ENCODE measurements around the gene GNG10.
"Not testable (repeated sequence)": the region's sequence is repeated elsewhere in the genome, so short reads cannot be mapped to it uniquely, and the experiment has no call there.

GNG10 gene

GRCh38 chr9:111661150-111661801 is at the start of gene GNG10:
GNG10 (plus strand) TSS chr9:111661605; CDS start chr9:111661635, 30 bp downstream.
- FAIRE-seq, result no peak

GRCh38 chr9:111613436-111614040 is 47.9 kb upstream of the GNG10 start:
- FAIRE-seq, result no peak

More at GRCh38 chr9:111661150-111661801, at the start of gene GNG10:
- peak; percentile 64 for DNase-seq (ENCODE audit: insufficient read length, low spot score)

GRCh38 chr9:111615928-111616327 is 45.5 kb upstream of the GNG10 start:
- FAIRE-seq (no peak), DNase-seq (ENCODE audit: insufficient read length, low spot score) (no peak)

More at GRCh38 chr9:111613436-111614040, 47.9 kb upstream of the GNG10 start:
- no peak for DNase-seq (ENCODE audit: insufficient read length, low spot score)

GRCh38 chr9:111617349-111617748 is 44.1 kb upstream of the GNG10 start:
- not testable (repeated sequence) for DNase-seq (ENCODE audit: insufficient read length, low spot score); FAIRE-seq

DNA sequence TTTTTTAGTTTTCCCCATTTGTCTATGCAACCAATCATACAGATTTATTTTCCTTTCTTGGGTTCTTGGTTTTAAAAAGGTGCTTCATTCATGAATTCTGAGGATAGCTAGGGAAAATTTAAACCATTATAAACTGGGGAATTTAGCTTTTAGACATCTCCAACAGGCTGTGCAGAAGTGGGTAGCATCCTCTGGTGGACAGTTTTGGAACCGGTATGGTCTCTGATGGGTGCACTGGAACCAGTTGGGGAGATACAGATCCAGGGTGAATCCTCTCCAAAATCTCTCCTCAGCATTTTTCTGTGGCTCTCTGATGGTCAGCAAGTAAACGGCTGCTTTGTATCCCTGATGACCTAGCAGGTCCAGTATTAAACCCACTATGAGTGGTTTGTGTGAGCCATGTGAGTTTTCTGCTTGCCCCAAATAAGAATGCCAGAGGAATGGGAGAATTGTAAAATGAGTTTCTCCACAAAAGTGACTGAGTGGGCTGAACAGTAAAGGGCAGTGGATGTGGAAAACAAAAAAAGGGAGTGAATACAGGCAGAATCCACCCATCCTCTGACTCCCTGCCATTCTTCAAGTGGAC is 39.4 kb upstream of the GNG10 start:
- no peak for FAIRE-seq
- no peak for DNase-seq (ENCODE audit: insufficient read length, low spot score)

GRCh38 chr9:111622626-111623025 is 38.8 kb upstream of the GNG10 start:
- no peak for FAIRE-seq
- DNase-seq (ENCODE audit: insufficient read length, low spot score), result peak; percentile 53

DNA sequence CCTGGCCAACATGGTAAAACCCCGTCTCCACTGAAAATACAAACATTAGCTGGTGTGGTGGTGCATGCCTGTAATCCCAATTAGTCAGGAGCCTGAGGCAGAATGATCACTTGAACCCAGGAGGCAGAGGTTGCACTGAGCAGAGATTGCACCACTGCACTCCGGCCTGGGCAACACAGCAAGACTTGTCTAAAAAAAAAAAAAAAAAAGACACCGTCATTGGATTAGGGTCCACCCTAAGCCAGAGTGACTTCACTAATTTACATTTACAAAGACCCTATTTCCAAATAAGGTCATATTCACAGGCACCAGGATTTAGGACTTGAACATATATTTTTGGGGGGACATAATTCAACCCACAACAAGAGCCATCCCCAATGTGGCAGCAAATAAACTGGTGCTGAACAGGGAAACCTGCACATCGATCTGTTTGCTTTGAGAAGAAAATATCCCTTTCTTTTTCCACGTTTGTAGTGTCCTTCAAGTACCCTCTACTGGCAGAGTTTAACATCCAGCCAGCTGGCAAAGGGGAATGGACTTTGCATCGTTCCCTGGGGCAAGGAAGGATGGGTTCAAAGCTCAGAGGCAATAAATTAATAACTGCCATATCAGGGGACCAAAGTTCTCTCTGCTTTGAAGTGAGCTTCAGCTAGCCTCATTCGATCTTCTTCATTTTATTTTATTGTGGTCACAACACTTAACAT is 34.0 kb upstream of the GNG10 start:
- FAIRE-seq (no peak), DNase-seq (ENCODE audit: insufficient read length, low spot score) (no peak)

DNA sequence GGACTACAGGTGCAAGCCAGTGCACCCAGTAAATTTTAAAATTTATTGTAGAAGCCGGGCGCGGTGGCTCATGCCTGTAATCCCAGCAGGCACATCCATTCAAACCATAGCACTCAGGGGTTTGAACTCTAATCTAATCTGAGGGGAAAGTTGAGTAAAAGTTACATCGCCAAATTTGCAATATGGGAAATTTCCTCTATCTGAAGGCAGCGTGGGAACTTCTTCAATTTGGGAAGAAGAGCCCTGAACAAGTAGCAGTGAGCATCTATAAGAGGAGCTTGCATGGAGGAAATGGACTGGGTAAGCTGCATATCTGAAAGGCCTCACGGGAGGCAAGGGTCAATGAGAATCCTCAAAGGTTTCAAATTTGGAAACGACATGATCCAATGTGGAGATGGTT is 33.0 kb upstream of the GNG10 start:
- DNase-seq (ENCODE audit: insufficient read length, low spot score) (no peak), FAIRE-seq (no peak)

GRCh38 chr9:111630182-111630963 is 31.0 kb upstream of the GNG10 start:
- FAIRE-seq (no peak), DNase-seq (ENCODE audit: insufficient read length, low spot score) (no peak)

DNA sequence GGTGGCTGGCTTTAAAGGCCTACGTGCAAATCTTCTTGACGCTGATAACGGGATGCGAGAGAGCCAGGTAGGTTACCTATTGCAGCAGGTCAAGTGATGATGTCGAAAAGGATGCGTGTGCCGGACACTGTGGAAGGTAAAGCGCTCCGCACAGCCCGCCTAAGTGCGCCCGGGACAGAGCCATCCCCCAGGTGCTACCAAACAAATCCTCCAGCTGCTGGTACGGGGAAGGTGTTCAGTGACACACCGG is 30.5 kb upstream of the GNG10 start:
- DNase-seq (ENCODE audit: insufficient read length, low spot score) (no peak), FAIRE-seq (no peak)

DNA sequence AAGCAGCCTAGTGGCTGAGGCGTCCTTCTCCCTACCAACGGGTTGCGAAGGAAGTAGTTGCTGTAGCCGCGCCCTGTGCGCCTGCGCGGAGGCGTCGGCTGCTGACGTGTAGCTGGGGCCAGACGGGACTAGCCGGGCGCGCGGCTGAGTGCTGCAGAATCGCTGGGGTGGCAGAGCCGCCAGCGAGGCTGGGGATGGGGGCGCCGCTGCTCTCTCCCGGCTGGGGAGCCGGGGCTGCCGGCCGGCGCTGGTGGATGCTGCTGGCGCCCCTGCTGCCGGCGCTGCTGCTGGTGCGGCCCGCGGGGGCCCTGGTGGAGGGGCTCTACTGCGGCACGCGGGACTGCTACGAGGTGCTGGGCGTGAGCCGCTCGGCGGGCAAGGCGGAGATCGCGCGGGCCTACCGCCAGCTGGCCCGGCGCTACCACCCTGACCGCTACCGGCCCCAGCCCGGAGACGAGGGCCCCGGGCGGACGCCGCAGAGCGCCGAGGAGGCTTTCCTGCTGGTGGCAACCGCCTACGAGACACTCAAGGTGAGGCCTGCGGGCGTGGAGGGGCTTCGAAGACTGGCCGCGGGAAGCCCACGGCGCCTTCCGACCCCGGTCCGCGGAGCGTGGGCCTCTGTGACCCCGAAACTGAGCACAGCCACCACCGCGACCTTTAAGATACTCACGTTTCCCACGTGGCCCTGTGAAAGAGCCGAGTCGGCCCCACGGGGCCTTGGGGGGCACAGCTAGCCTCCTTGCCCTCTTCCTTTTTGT is 30.0 kb upstream of the GNG10 start, which contains the start of gene DNAJC25:
Gene DNAJC25 (plus strand): TSS at position 121 of the 758 bp plus-strand sequence. CDS start 74 bp downstream, at position 195.
- FAIRE-seq, result peak; percentile 86

GRCh38 chr9:111632060-111632459 is 29.3 kb upstream of the GNG10 start:
- no peak for DNase-seq (ENCODE audit: insufficient read length, low spot score)
- FAIRE-seq, result no peak

More for the DNA sequence above, 30.0 kb upstream of the GNG10 start, which contains the start of gene DNAJC25:
- DNase-seq (ENCODE audit: insufficient read length, low spot score), result peak; percentile 99

DNA sequence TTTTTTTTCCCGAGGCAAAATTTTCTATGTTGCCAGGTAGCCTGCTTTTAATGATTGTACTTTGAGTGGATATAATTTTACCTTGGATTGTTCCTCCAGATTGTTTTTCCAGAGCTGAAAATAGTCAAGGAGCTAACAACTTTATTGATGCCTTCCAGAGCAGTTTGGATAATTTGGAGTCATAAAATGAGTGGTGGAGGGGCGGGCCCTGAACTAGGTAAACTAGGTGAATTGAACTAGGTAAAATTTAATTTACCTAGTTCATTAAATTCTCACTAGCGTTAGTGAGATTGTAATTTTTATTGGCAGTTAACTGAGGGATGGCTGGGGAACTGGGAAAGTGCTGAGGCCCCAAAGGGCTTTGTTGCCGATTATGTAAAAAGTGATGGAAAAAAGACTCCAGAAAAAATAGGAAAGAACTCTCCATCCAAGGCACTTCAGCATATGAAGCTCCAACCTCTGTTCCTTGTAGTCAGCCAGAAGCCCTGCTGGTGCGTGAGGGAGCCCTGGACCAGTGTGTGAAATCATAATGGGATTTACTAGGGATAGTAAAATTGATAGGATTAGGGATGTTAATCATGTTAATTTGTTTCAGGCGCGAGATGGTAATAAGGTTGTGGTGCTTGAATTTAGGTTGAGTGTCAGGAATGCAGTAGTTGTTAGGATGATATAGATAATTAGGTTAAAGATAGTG is 28.6 kb upstream of the GNG10 start:
- FAIRE-seq (no peak), DNase-seq (ENCODE audit: insufficient read length, low spot score) (no peak)

DNA sequence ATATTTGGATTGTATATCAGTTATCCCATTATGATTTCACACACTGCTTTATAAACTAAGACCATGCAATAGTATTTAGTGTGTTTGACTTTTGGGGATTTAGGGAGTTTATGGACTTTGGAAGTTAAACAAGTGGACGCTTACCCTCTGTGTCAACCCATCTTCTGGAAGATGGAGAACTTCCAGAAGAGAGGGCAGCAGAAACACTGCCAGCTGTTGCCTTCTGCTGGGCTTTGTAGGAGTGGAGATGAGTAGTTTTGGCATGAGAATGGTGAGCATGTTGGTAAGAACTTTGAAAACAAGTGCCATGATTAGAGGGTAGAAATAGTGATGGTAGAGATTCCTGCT is 28.0 kb upstream of the GNG10 start:
- DNase-seq (ENCODE audit: insufficient read length, low spot score) (no peak), FAIRE-seq (no peak)

GRCh38 chr9:111634860-111635259 is 26.5 kb upstream of the GNG10 start:
- DNase-seq (ENCODE audit: insufficient read length, low spot score) (no peak), FAIRE-seq (no peak)

DNA sequence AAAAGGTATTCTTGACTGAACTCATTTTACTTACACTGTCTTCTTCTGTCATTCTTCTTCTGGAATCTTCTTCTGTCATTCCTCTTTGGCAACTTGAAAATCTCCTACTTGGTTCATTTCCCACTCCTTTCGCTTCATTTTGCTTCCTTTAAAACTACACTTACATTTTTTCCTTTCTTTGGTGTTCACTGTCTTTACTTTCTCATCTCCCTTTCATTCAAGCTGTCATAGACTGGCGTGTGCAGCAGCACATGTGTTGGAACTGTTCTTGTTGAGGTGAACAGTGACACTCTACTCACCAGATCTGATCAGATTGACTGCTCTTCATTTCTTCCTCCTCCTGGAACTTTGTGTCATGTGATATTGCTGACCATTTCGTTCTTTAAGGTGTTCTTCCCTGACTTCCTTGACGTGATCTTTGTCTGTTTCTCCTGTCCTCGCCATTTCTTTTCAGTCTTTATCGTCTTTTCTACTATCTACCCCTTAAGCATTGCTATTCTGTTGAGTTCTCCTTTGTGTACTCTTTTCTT is 23.9 kb upstream of the GNG10 start:
- DNase-seq (ENCODE audit: insufficient read length, low spot score) (no peak), FAIRE-seq (no peak)

- FAIRE-seq (no peak), DNase-seq (ENCODE audit: insufficient read length, low spot score) (no peak)
Observed at GRCh38 chr9:111644195-111644772, 17.1 kb upstream of the GNG10 start.

- no peak for FAIRE-seq
Observed at GRCh38 chr9:111645806-111646205, 15.6 kb upstream of the GNG10 start.

DNA sequence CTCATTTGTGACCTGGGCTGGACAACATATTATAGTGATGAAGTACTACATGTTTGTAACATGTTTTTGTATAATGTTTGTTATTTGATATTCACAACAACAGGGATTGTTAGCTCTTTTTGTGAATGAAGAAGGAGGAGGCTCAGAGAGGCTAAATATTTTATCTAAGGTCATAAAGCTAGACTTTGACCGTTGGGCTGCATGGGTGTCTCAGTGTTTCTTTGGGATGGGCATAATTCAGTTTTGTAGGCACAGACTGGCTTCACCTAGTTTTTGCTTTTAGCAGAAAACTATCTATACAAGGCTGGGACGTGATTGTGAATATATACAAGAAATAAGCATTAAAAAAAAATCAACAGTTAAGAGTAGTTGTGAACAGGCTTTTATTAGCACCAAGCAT is 15.0 kb upstream of the GNG10 start:
- DNase-seq (ENCODE audit: insufficient read length, low spot score) (no peak), FAIRE-seq (no peak)

More at GRCh38 chr9:111645806-111646205, 15.6 kb upstream of the GNG10 start:
- no peak for DNase-seq (ENCODE audit: insufficient read length, low spot score)
